OCI-LY7 (cell line): ENCODE measurements around the gene TIGD3.

ENCODE experiments used
- EZH2phosphoT487 ChIP-seq: fragments of 200-600 bp; sonication (generic); IDR thresholded peaks from 2 replicates; pipeline ENCODE4 v1.6.1; 2018; ENCODE audit warnings: low read depth, borderline replicate concordance, mild to moderate bottlenecking, mixed run types, antibody characterized with exemption, low read length, moderate library complexity, mixed read lengths
- TF ChIP-seq, protein P1 (sequence below): fragments of 200-600 bp; sonication (generic); conservative IDR thresholded peaks from 2 replicates; pipeline ENCODE4 v1.5.1; 2014; ENCODE audit warnings: mild to moderate bottlenecking, antibody characterized with exemption, low read length, moderate library complexity, mixed read lengths

DNA sequence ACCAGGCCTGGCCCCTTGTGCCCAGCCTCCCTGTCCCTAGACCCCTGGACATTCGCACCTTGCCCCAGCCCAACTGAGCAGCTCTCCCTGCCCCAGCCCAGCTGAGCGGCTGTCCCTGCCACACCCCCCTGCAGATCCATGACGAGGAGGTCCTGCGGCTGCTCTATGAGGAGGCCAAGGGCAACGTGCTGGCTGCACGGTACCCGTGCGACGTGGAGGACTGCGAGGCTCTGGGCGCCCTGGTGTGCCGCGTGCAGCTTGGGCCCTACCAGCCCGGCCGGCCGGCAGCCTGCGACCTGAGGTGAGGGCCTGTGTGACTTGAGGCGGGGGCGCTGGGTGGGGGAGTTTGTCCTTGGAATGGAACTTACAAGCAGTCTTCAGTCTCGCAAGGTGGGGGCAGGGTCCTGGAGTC, 39.6 kb downstream of the TIGD3 start:
- TF ChIP-seq, protein P1, sequence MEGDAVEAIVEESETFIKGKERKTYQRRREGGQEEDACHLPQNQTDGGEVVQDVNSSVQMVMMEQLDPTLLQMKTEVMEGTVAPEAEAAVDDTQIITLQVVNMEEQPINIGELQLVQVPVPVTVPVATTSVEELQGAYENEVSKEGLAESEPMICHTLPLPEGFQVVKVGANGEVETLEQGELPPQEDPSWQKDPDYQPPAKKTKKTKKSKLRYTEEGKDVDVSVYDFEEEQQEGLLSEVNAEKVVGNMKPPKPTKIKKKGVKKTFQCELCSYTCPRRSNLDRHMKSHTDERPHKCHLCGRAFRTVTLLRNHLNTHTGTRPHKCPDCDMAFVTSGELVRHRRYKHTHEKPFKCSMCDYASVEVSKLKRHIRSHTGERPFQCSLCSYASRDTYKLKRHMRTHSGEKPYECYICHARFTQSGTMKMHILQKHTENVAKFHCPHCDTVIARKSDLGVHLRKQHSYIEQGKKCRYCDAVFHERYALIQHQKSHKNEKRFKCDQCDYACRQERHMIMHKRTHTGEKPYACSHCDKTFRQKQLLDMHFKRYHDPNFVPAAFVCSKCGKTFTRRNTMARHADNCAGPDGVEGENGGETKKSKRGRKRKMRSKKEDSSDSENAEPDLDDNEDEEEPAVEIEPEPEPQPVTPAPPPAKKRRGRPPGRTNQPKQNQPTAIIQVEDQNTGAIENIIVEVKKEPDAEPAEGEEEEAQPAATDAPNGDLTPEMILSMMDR: no peak
- TF ChIP-seq EZH2phosphoT487: no peak
